Coronary artery (tissue), 2 donors: ENCODE data around the gene WDPCP.
"Not testable (repeated sequence)": the region's sequence is repeated elsewhere in the genome, so short reads cannot be mapped to it uniquely, and the experiment has no call there.

Experiments used
- DNase-seq: peaks from one replicate; pipeline ENCODE4 v3.0.0-alpha.2; 2017; ENCODE audit warnings: low spot score
- H3K27ac ChIP-seq, 2 donors: fragments of 200-600 bp; sonication (generic); one replicate each; pipeline ENCODE4 v1.5.1; 2016 to 2019
- H3K4me3 ChIP-seq: fragments of 200-600 bp; sonication (generic); 2 replicates; pipeline ENCODE4 v1.5.1; 2016; ENCODE audit warnings: mild to moderate bottlenecking, moderate library complexity
- CTCF ChIP-seq: fragments of 200-600 bp; sonication (generic); IDR thresholded peaks from one replicate; pipeline ENCODE4 v1.5.1; 2019; ENCODE audit warnings: antibody characterized with exemption

Gene WDPCP

GRCh38 chr2:63403820-63404219, 184.5 kb downstream of the WDPCP start:
- Histone ChIP-seq H3K27ac (no peak overlapping the region), H3K4me3 (no peak overlapping the region)
- DNase-seq, result no peak
- no peak for TF ChIP-seq CTCF

DNA sequence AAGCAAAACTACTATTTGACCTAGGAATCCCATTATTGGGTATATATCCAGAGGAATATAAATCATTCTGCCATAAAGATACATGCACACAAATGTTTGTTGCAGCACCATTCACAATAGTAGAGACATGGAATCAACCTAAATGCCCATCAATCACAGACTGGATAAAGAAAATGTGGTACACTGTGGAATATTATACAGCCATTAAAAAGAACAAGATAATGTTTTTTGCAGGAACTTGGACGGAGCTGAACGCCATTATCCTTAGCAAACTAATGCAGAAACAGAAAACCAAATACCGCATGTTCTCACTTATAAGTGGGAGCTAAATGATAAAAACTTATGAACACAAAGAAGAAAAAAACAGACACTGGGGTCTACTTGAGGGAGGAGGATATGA, 185.4 kb downstream of the WDPCP start:
- not testable (repeated sequence) for DNase-seq, H3K27ac ChIP-seq, H3K4me3 ChIP-seq

DNA sequence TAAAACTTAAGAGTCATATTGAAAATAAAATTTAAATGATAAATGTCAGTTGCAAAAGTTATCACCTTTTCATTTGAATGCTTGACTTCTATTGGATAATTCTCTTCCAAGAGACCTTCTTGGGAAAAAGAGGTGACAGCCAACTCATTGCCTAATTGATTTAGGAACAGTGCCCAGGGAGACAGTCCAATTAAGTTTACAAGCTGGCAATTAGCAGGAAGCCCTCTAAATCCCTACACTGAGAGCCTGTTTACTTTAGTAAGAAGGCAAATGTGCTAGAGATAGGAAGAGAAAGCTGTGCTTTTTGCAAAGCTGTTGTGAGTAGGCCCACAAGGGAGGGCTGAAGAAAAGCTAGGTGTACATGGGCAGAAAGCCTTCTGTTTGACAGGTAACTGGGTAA, 189.1 kb downstream of the WDPCP start:
- Histone ChIP-seq H3K4me3 (no peak overlapping the region), H3K27ac (no peak overlapping the region)
- TF ChIP-seq CTCF, result no peak
- no peak for DNase-seq

DNA sequence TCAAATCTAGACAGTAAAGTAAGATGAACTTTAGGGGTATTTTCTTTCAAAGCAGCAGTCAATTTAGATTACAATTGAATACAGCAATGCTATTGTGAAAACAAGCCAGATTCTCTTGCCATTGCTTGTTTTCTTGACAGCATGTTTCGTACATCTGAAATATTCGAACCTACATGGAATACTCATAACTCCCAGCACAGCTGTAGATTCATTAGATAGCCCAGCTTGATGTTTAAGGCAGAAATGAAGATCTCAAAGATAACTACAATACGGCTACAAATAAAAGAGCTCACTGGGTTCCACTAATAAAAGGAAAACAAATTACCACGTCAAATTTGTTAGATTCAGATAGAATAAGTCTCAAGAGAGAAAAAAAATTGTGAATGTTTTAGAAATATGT, 208.8 kb downstream of the WDPCP start:
- no peak for TF ChIP-seq CTCF
- H3K27ac ChIP-seq, result no peak overlapping the region
- H3K4me3 ChIP-seq, result no peak overlapping the region
- DNase-seq, result no peak

DNA sequence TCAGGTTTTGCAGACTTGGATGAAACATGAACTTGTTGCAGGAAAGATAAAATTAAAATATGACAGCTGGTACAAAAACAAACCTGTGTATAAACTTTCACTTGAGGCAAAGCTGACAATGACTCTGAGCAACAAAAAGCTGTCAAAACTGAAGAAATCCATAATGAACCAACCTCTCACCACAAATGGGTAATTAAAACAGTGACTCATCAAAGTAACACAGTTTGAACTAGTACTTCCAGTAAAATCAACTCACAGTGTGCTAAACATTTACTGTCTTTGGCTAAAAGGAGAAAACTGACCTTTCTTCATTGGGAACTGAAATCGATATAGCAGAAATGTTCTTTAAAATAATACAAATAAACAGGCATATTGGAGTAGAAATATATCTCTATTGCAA, 209.7 kb downstream of the WDPCP start:
- no peak for TF ChIP-seq CTCF
- no peak for DNase-seq
- H3K27ac ChIP-seq, result no peak overlapping the region
- no peak overlapping the region for H3K4me3 ChIP-seq

DNA sequence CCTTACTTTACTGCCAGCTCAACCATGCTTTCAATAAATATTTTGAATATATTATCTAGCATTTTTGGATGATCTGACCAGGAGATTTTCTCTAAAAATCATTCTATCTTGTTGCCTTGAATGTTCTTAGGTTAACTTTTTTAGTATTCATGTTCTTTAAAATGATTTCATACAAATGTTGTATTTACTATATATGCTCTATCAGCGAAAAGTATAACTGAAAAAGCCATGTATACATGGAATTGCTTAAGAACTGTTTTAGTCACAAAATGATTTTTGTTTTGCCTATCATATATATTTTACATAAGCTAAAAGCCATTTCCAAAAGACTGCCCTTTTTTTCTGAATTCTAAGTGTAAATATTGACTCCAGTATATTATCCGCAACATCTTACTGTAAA, 213.9 kb downstream of the WDPCP start:
- no peak overlapping the region for H3K27ac ChIP-seq
- DNase-seq, result no peak
- no peak for TF ChIP-seq CTCF

GRCh38 chr2:63372549-63372948, 215.7 kb downstream of the WDPCP start:
- no peak for TF ChIP-seq CTCF

More for the DNA sequence above, 213.9 kb downstream of the WDPCP start:
- no peak overlapping the region for H3K4me3 ChIP-seq

GRCh38 chr2:63369146-63369545, 219.1 kb downstream of the WDPCP start:
- Histone ChIP-seq H3K27ac (no peak overlapping the region), H3K4me3 (no peak overlapping the region)
- no peak for TF ChIP-seq CTCF
- DNase-seq, result no peak

More at GRCh38 chr2:63372549-63372948, 215.7 kb downstream of the WDPCP start:
- Histone ChIP-seq H3K27ac (no peak overlapping the region), H3K4me3 (no peak overlapping the region)
- no peak for DNase-seq
